Tibial nerve (tissue), 4 donors: Measurements from ENCODE around the gene PCBP3.

ENCODE experiments used
- CTCF ChIP-seq, 5 experiments: fragments of 200-600 bp in 3 of 5; fragments of 450-650 bp in 2 of 5; sonication (generic) in 3 of 5; IDR thresholded peaks; one replicate each; pipeline ENCODE4 v1.5.1; 2016 to 2019; ENCODE audit warnings: antibody characterized with exemption in 5 of 5, mild to moderate bottlenecking in 3 of 5, moderate library complexity in 2 of 5
- EP300 ChIP-seq, 2 donors: sonication (generic); formaldehyde crosslinking; IDR thresholded peaks; one replicate each; pipeline ENCODE4 v1.6.1; 2017; ENCODE audit warnings: antibody characterized with exemption in 2 of 2, mild to moderate bottlenecking in 1 of 2
- POLR2A ChIP-seq, 2 donors: fragments of 450-650 bp; IDR thresholded peaks; one replicate each; pipeline ENCODE4 v1.6.1; 2017; ENCODE audit warnings: antibody characterized with exemption in 2 of 2, mild to moderate bottlenecking in 2 of 2, moderate library complexity in 2 of 2

GRCh38 chr21:45942755-45943629, 299.5 kb downstream of the PCBP3 start:
- TF ChIP-seq POLR2A (IDR thresholded peaks at IDR 0.05) = no peak
- no peak for TF ChIP-seq CTCF (IDR thresholded peaks at IDR 0.05)
- no peak for TF ChIP-seq EP300 (IDR thresholded peaks at IDR 0.05)
